K562 (cell line): ENCODE data around the gene EMID1. TPM values are rescaled to one million over a fixed set of nuclear protein-coding genes. Genes with fewer than 3 reads are reported as not detected.

Experiments
- ATAC-seq: fragments of 200-7000 bp; cut with Tn5 transposase; 3 replicates; pipeline ENCODE4 v1.9.1; 2020; ENCODE audit warnings: moderate library complexity
- BruUV-seq: library from RNA; stranded (reverse); fragments of 400-500 nt; replicated peaks from 2 replicates; lab custom pipeline; 2021; lab: Mats Ljungman, UMichigan
- CTCF ChIA-PET: fragments of 300-600 bp; formaldehyde crosslinking; extraction: SDS; loops from one replicate; lab custom pipeline; 2021; ENCODE audit warnings: low intra/inter-chr PET ratio; lab: Yijun Ruan, JAX
- POLR2A ChIA-PET: fragments of 300-600, 350-650 bp; sonication (Branson Sonifier 250); formaldehyde crosslinking; extraction: SDS; loops from one replicate; lab custom pipeline; 2021; ENCODE audit warnings: antibody characterized with exemption, inconsistent platforms; lab: Yijun Ruan, JAX
- DNase-seq, 4 experiments: peaks; one replicate each; pipeline versions ENCODE4 v3.0.0 to v3.0.0-alpha.2; 2011 to 2018; ENCODE audit warnings: low spot score in 3 of 4, mixed read lengths in 3 of 4; ENCODE audit errors: extremely low read depth in 1 of 4
- FAIRE-seq: peaks from 2 replicates; lab custom pipeline; 2011; peaks lifted over from hg19 to GRCh38; lab: Jason Lieb, UNC
- H2AFZ ChIP-seq: 2 replicates; pipeline ENCODE4 v1.6.0; 2011; ENCODE audit warnings: low read depth, low read length, control low read depth, inconsistent platforms
- H3K27ac ChIP-seq: fragments of 200-600 bp; 3 replicates; pipeline ENCODE4 v1.8.0; 2011; ENCODE audit warnings: low read depth, mild to moderate bottlenecking, control low read depth, inconsistent platforms, low read length, moderate library complexity, mixed read lengths; ENCODE audit errors: extremely low read depth
- H3K27me3 ChIP-seq, 2 experiments: fragments of 300-600 bp in 1 of 2; 2 replicates in 1 of 2; 3 replicates in 1 of 2; pipeline versions ENCODE4 v1.6.0 to v1.8.0; 2011; ENCODE audit warnings: inconsistent platforms in 2 of 2, low read length in 2 of 2, mild to moderate bottlenecking in 1 of 2, mixed read lengths in 1 of 2, moderate library complexity in 1 of 2; ENCODE audit not compliant: control insufficient read depth in 2 of 2, insufficient read depth in 2 of 2
- H3K36me3 ChIP-seq: fragments of 300-600 bp; 3 replicates; pipeline ENCODE4 v1.8.0; 2011; ENCODE audit warnings: mild to moderate bottlenecking, low read length, inconsistent platforms; ENCODE audit not compliant: control insufficient read depth, insufficient read depth
- H3K4me1 ChIP-seq, 2 experiments: fragments of 200-600 bp in 1 of 2; replicated peaks in 1 of 2; 2 replicates in 1 of 2; 3 replicates in 1 of 2; pipeline versions ENCODE4 v1.5.1 to v1.8.0; 2011; ENCODE audit warnings: inconsistent platforms in 2 of 2, low read length in 2 of 2, mild to moderate bottlenecking in 1 of 2, mixed read lengths in 1 of 2, moderate library complexity in 1 of 2; ENCODE audit not compliant: control insufficient read depth in 2 of 2, insufficient read depth in 2 of 2
- H3K4me2 ChIP-seq: 2 replicates; pipeline ENCODE4 v1.6.1; 2011; ENCODE audit warnings: low read length, control low read depth, inconsistent platforms, mixed read lengths; ENCODE audit not compliant: insufficient read depth
- H3K4me3 ChIP-seq: fragments of 200-600 bp; sonication (generic), shearing (Covaris generic); 2 replicates; pipeline ENCODE4 v1.5.1; 2016; ENCODE audit warnings: control low read depth, inconsistent platforms
- H3K79me2 ChIP-seq: fragments of 200-600 bp; 3 replicates; pipeline ENCODE4 v1.8.0; 2011; ENCODE audit warnings: low read length, inconsistent platforms; ENCODE audit not compliant: control insufficient read depth, insufficient read depth
- H3K9ac ChIP-seq, 2 experiments: 2 replicates each; pipeline versions ENCODE4 v1.6.0 to v1.6.1; 2011; ENCODE audit warnings: low read depth in 2 of 2, low read length in 2 of 2, control low read depth in 1 of 2, inconsistent platforms in 1 of 2, mild to moderate bottlenecking in 1 of 2, mixed read lengths in 1 of 2; ENCODE audit not compliant: insufficient read depth in 1 of 2
- H3K9me1 ChIP-seq: one replicate; pipeline ENCODE4 v1.6.0; 2011; ENCODE audit warnings: inconsistent platforms, mild to moderate bottlenecking, low read length, moderate library complexity; ENCODE audit not compliant: control insufficient read depth, insufficient read depth
- H3K9me3 ChIP-seq: replicated peaks from 2 replicates; pipeline ENCODE4 v1.5.1; 2011; ENCODE audit warnings: low read depth, low read length, inconsistent platforms; ENCODE audit not compliant: control insufficient read depth, insufficient read depth
- H4K20me1 ChIP-seq: replicated peaks from 2 replicates; pipeline ENCODE4 v1.6.1; 2011; ENCODE audit warnings: low read length, inconsistent platforms, mixed read lengths; ENCODE audit not compliant: control insufficient read depth, insufficient read depth
- ARNT ChIP-seq, 2 experiments: fragments of 450-650 bp; IDR thresholded peaks; 2 replicates each; pipeline ENCODE4 v1.6.1; 2016; ENCODE audit warnings: mild to moderate bottlenecking in 1 of 2
- BCL6 ChIP-seq: fragments of 250-450 bp; sonication (Bioruptor Pico); IDR thresholded peaks from 2 replicates; pipeline ENCODE4 v1.4.0; 2020
- CREM ChIP-seq: IDR thresholded peaks from 2 replicates; pipeline ENCODE4 v1.6.1; 2014; ENCODE audit warnings: antibody characterized with exemption, low read depth
- IRF1 ChIP-seq: sonication (generic); formaldehyde crosslinking; IDR thresholded peaks from 2 replicates; pipeline ENCODE4 v1.8.0; 2022; ENCODE audit warnings: missing genetic modification reagents, mild to moderate bottlenecking, borderline replicate concordance
- NONO ChIP-seq, 2 experiments: fragments of 200-400 bp in 1 of 2; fragments of 450-650 bp in 1 of 2; formaldehyde crosslinking in 1 of 2; IDR thresholded peaks; 2 replicates each; pipeline ENCODE4 v1.6.1; 2017; ENCODE audit warnings: low read depth in 2 of 2, mild to moderate bottlenecking in 2 of 2, moderate library complexity in 2 of 2, low read length in 1 of 2
- POLR2A ChIP-seq: fragments of 450-650 bp; conservative IDR thresholded peaks from 2 replicates; pipeline ENCODE4 v1.6.1; 2016
- PURB ChIP-seq: sonication (generic); formaldehyde crosslinking; IDR thresholded peaks from 2 replicates; pipeline ENCODE4 v1.9.0; 2021; ENCODE audit warnings: low read depth, mild to moderate bottlenecking, missing genetic modification reagents
- RNF219 ChIP-seq: fragments of 250-450 bp; sonication (Bioruptor Pico); IDR thresholded peaks from 2 replicates; pipeline ENCODE4 v1.5.0; 2022; ENCODE audit warnings: mild to moderate bottlenecking
- SPI1 ChIP-seq: IDR thresholded peaks from 2 replicates; pipeline ENCODE4 v1.6.1; 2011; ENCODE audit warnings: low read depth, low read length, control low read depth, borderline replicate concordance
- TFAP4 ChIP-seq: sonication (generic); formaldehyde crosslinking; IDR thresholded peaks from 2 replicates; pipeline ENCODE4 v1.8.0; 2022; ENCODE audit warnings: missing genetic modification reagents, mild to moderate bottlenecking, moderate library complexity, borderline replicate concordance
- ZNF134 ChIP-seq: fragments of 250-450 bp; sonication (Bioruptor Pico); conservative IDR thresholded peaks from 2 replicates; pipeline ENCODE4 v1.4.0; 2020
- ZNF146 ChIP-seq: IDR thresholded peaks from one replicate; pipeline ENCODE4 v1.6.1; 2018; ENCODE audit warnings: missing compliant biosample characterization; ENCODE audit not compliant: unreplicated experiment
- ZNF77 ChIP-seq: fragments of 250-450 bp; sonication (Bioruptor Pico); IDR thresholded peaks from 2 replicates; pipeline ENCODE4 v1.5.0; 2020
- ZNF785 ChIP-seq: fragments of 250-450 bp; sonication (Bioruptor Pico); IDR thresholded peaks from 2 replicates; pipeline ENCODE4 v1.4.0; 2020; ENCODE audit warnings: mild to moderate bottlenecking
- WGBS: fragments of 100-300 bp; shearing (Covaris generic); methylation state at CpG from one replicate; pipeline ENCODE4 v1.1.6; 2016; ENCODE audit warnings: low coverage, mixed read lengths; ENCODE audit not compliant: insufficient coverage; ENCODE audit errors: missing lambda C conversion rate; 5-methylcytosine and 5-hydroxymethylcytosine counted together
- in situ Hi-C: fragments of 300-500 bp; cut with MboI; formaldehyde crosslinking; loops from 4 replicates; pipeline ENCODE4 v1.15.0; 2018; ENCODE audit warnings: inconsistent platforms, mixed read lengths
- intact Hi-C: fragments of 100-400 bp; cut with micrococcal nuclease; formaldehyde crosslinking; loops from 2 replicates; pipeline ENCODE4 v1.14.2; 2022
- polyA plus RNA-seq, 8 experiments: library from polyadenylated mRNA; depleted of rRNA in 4 of 8; stranded (reverse) in 5 of 8; unstranded in 3 of 8; fragments of >200 nt; fragmentation: Nextera tagmentation in 2 of 8; fragmentation: Illumina TruSeq in 1 of 8; extraction: Ambion mirVana in 2 of 8; extraction: Trizol in 1 of 8; gene quantifications; 2 replicates each; pipeline versions ENCODE4 v1.2.1 to v1.2.3, GENCODE V29; 2011 to 2014; ENCODE audit warnings: inconsistent platforms in 1 of 8, missing spikeins in 1 of 8
- total RNA-seq, 7 experiments: library from RNA; depleted of rRNA in 6 of 7; stranded (reverse); fragments of >200 nt in 6 of 7; fragmentation: Illumina TruSeq in 2 of 7; extraction: Trizol in 2 of 7; gene quantifications; 2 replicates each; pipeline versions ENCODE4 v1.2.1 to v1.2.3, GENCODE V29; 2011 to 2021; ENCODE audit warnings: low replicate concordance in 1 of 7
- TF ChIP-seq, protein P1 (sequence below), 2 experiments: fragments of 250-450 bp in 1 of 2; fragments of 450-650 bp in 1 of 2; sonication (Bioruptor Pico) in 1 of 2; IDR thresholded peaks; 2 replicates each; pipeline versions ENCODE4 v1.6.1 to v1.8.0; 2016 to 2021; ENCODE audit warnings: mild to moderate bottlenecking in 2 of 2, moderate library complexity in 2 of 2, missing compliant biosample characterization in 1 of 2, missing genetic modification characterization in 1 of 2
- TF ChIP-seq, protein P2 (sequence below): fragments of 450-650 bp; IDR thresholded peaks from 2 replicates; pipeline ENCODE4 v1.6.1; 2014; ENCODE audit warnings: low read depth, mild to moderate bottlenecking, moderate library complexity, borderline replicate concordance

The EMID1 gene
- total and polyA plus RNA-seq, 9 of the 15 experiments (the other 6 are each of a cell fraction or from before 2014, with no cell fraction given), result 0.15 to 7.2 (median 2.7) TPM

GRCh38 chr22:29267858-29268510 lies 62.3 kb downstream of the EMID1 start, which contains the start of the genes EWSR1 and RHBDD3:
Gene EWSR1 (plus strand): TSS chr22:29268268. CDS start chr22:29268337, 69 bp downstream.
Gene RHBDD3 (minus strand): TSS chr22:29267981. CDS start chr22:29265626, 2,355 bp downstream.
- ATAC-seq (peak; percentile 85), DNase-seq (peak; percentile 81 to 96 (median 88)), FAIRE-seq (peak; percentile 84)
- peaks cover 6% of the 10 kb centered on the region for H3K9me1 ChIP-seq
- in situ Hi-C loops (no loop called here), intact Hi-C loops (loop anchor here (10.0 kb wide), 1 partner anchor 383 kb away; the partner anchor contains the start of gene ZNRF3)
- peaks cover 74% of the 10 kb centered on the region for H3K79me2 ChIP-seq
- POLR2A ChIA-PET, result interaction anchor here (0.5 to 2.9 kb wide), 13 partner anchors 9 to 1918 kb away, joined by 3 to 10 read pairs (median 3); partner anchors contain the start of gene XBP1
- CTCF ChIA-PET, result no interaction called here
- WGBS, result under 1% methylated on average over 51 of the region's 67 CpGs
- H3K27me3 ChIP-seq, result no peaks in the 10 kb centered on the region
- H3K36me3 ChIP-seq, result peaks cover 72% of the 10 kb centered on the region
- peak within 1 kb of the TSS; percentile 100 for H2AFZ ChIP-seq
- no TSS peak for BruUV-seq
- peak within 1 kb of the TSS; percentile 96 for H3K4me2 ChIP-seq
- H4K20me1 ChIP-seq, result peaks cover 34% of the 10 kb centered on the region
- H3K9me3 ChIP-seq, result no peaks in the 10 kb centered on the region
- H3K4me1 ChIP-seq, result peaks cover 24 to 31% of the 10 kb centered on the region in 2 experiments; a peak in 4 of 5 replicates
- peak within 1 kb of the TSS; percentile 91 for H3K4me3 ChIP-seq
- H3K27ac ChIP-seq, result peak within 1 kb of the TSS; percentile 100
- H3K9ac ChIP-seq, result peak within 1 kb of the TSS; percentile 100
- no peak for TF ChIP-seq ZNF785 (CRISPR knock-in tag)
- peak; percentile 49 for TF ChIP-seq CREM
- TF ChIP-seq, protein P1, sequence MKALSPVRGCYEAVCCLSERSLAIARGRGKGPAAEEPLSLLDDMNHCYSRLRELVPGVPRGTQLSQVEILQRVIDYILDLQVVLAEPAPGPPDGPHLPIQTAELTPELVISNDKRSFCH (CRISPR knock-in tag; IDR thresholded peaks at IDR 0.05), result no peak
- TF ChIP-seq, protein P1 (tag; IDR thresholded peaks at IDR 0.05), result no peak; the same call in 1 of the 2 replicates
- TF ChIP-seq ZNF146 (CRISPR knock-in tag), result no peak
- no peak for TF ChIP-seq ZNF134 (CRISPR knock-in tag)
- TF ChIP-seq, protein P2, sequence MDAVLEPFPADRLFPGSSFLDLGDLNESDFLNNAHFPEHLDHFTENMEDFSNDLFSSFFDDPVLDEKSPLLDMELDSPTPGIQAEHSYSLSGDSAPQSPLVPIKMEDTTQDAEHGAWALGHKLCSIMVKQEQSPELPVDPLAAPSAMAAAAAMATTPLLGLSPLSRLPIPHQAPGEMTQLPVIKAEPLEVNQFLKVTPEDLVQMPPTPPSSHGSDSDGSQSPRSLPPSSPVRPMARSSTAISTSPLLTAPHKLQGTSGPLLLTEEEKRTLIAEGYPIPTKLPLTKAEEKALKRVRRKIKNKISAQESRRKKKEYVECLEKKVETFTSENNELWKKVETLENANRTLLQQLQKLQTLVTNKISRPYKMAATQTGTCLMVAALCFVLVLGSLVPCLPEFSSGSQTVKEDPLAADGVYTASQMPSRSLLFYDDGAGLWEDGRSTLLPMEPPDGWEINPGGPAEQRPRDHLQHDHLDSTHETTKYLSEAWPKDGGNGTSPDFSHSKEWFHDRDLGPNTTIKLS, result no peak; the same call in 1 of the 2 replicates
- TF ChIP-seq BCL6 (CRISPR knock-in tag), result no peak
- TF ChIP-seq POLR2A, result peak; percentile 90
- TF ChIP-seq PURB (CRISPR knock-in tag), result no peak
- peak in 1 of 2 experiments; percentile 61; a peak in 1 of 4 replicates for TF ChIP-seq ARNT (IDR thresholded peaks at IDR 0.05)
- peak in 1 of 2 experiments; percentile 99; a peak in 2 of 4 replicates for TF ChIP-seq NONO (IDR thresholded peaks at IDR 0.05; ENCODE audit: low read depth in 2 of 2, low read length in 1 of 2)
- TF ChIP-seq SPI1, result no peak
- no peak for TF ChIP-seq ZNF77
- no peak for TF ChIP-seq IRF1 (CRISPR knock-in tag)
- TF ChIP-seq RNF219, result no peak
- peak; percentile 93 for TF ChIP-seq TFAP4 (CRISPR knock-in tag)
